T-helper 22 cell (primary cell): Measurements from ENCODE around the gene DPH7.
A peak's percentile ranks its signal among the peaks of the same experiment; 100 is the strongest.
"Not testable (repeated sequence)": the region's sequence is repeated elsewhere in the genome, so short reads cannot be mapped to it uniquely, and the experiment has no call there.

Experiments
- DNase-seq: peaks from one replicate; pipeline ENCODE4 v3.0.0-alpha.2; 2020; ENCODE audit warnings: low read depth

Gene DPH7

GRCh38 chr9:137580209-137580953 is 1.7 kb upstream of the DPH7 start:
- DNase-seq = no peak

- no peak for DNase-seq
Measured at GRCh38 chr9:137579259-137579604, 507 bp upstream of the DPH7 start.

GRCh38 chr9:137575716-137576411 is 2.9 kb downstream of the DPH7 start:
- DNase-seq = no peak

- DNase-seq = no peak
Measured at GRCh38 chr9:137575364-137575715, 3.4 kb downstream of the DPH7 start.

- no peak for DNase-seq
Measured at GRCh38 chr9:137574192-137574591, 4.5 kb downstream of the DPH7 start.

- DNase-seq = no peak
Measured at GRCh38 chr9:137570566-137570965, 8.2 kb downstream of the DPH7 start.

GRCh38 chr9:137569609-137570203 is 9.0 kb downstream of the DPH7 start:
- DNase-seq = no peak

GRCh38 chr9:137568445-137568844 is 10.3 kb downstream of the DPH7 start:
- DNase-seq = not testable (repeated sequence)

GRCh38 chr9:137564817-137565411 is 13.8 kb downstream of the DPH7 start:
- DNase-seq = no peak

- DNase-seq = no peak
Measured at GRCh38 chr9:137564134-137564533, 14.6 kb downstream of the DPH7 start.

- DNase-seq = no peak
Measured at GRCh38 chr9:137558127-137558526, 20.6 kb downstream of the DPH7 start.

- no peak for DNase-seq
Measured at GRCh38 chr9:137556069-137556838, 22.5 kb downstream of the DPH7 start.

- DNase-seq = no peak
Measured at GRCh38 chr9:137555179-137555578, 23.5 kb downstream of the DPH7 start.

GRCh38 chr9:137554349-137554748 is 24.4 kb downstream of the DPH7 start:
- no peak for DNase-seq

GRCh38 chr9:137553654-137554053 is 25.1 kb downstream of the DPH7 start:
- DNase-seq = not testable (repeated sequence)

GRCh38 chr9:137552022-137552768 is 26.5 kb downstream of the DPH7 start:
- no peak for DNase-seq

GRCh38 chr9:137551264-137552021 is 27.3 kb downstream of the DPH7 start, which contains the start of gene MRPL41:
TSS of gene MRPL41 (plus strand) at chr9:137551879. CDS start at chr9:137552082, 203 bp downstream.
- DNase-seq = peak; percentile 87

- not testable (repeated sequence) for DNase-seq
Measured at GRCh38 chr9:137550958-137551263, 27.8 kb downstream of the DPH7 start.

GRCh38 chr9:137550231-137550621 is 28.5 kb downstream of the DPH7 start, which contains the start of gene PNPLA7:
TSS of gene PNPLA7 (minus strand) at chr9:137550402. CDS start at chr9:137550197, 205 bp downstream.
- DNase-seq = peak; percentile 47

- DNase-seq = no peak
Measured at GRCh38 chr9:137547687-137548543, 30.8 kb downstream of the DPH7 start.
